MM.1S (cell line): ENCODE results near the gene FRYL.

Source experiments
- CTCF ChIP-seq: fragments of 300-600 bp; sonication (generic); IDR thresholded peaks from 2 replicates; pipeline ENCODE4 v1.5.1; 2016; ENCODE audit warnings: antibody characterized with exemption, low read length, mixed read lengths
- EZH2phosphoT487 ChIP-seq: fragments of 300-600 bp; sonication (generic); IDR thresholded peaks from 2 replicates; pipeline ENCODE4 v1.6.1; 2018; ENCODE audit warnings: antibody characterized with exemption, low read length

- TF ChIP-seq CTCF (no peak), EZH2phosphoT487 (no peak)
Observed at GRCh38 chr4:48640225-48640624, 139.9 kb downstream of the FRYL start.
